COLO668 (cell line): ENCODE results near the gene HRAS.
"Not testable (repeated sequence)": the region's sequence is repeated elsewhere in the genome, so short reads cannot be mapped to it uniquely, and the experiment has no call there.

Experiments used
- DNase-seq: peaks from one replicate; lab custom pipeline; 2025; ENCODE audit not compliant: unreplicated experiment; lab: John Stamatoyannopoulos, UW

Gene HRAS

DNA sequence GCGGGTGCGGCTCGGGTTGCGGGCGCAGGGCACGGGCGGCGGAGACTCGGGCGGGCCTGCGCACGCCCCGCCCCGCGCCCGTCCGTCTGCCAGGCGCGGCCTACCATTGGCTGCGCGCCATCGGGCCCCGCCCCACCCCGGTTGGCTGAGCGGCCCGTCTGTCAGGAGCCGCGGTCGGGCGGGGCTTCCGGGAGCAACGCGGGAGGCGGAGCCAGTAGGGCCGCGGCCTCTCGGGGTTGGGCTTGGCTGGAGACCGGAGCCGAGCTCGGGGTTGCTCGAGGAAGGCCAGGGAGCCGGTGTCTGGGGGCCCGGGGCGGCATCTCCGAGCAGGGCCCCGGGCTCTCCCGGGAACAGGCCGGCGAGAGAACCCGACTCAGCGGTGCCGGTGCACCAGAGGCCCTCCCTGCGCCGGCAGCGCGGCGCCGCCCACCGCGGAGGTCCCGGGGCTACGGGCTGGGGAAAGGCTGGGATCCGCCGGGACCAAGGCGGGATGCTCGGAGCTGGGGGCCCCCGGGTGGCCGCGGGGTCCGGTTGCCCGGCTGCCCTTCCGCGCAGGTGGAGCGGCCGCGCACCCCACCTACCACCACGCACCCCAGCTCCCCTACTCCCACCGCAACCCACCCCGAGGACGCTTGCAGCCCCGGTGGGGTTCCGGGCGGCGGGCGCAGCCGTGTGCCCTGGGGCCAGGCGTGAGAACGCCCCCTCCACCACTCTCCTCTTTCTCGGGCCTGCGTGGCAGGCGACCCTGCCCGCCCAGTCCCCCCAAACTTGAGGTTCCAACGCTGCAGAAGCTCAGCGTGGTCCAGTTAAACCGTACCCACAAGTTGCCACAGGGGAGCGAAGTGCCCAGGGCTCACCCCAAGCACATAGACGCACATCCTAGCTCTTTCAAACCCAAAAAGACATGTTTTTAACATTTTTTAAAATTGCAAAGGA, at the start of gene HRAS:
Gene HRAS (minus strand): TSS at position 58 of the 936 bp plus-strand sequence.
- peak; percentile 83 for DNase-seq

DNA sequence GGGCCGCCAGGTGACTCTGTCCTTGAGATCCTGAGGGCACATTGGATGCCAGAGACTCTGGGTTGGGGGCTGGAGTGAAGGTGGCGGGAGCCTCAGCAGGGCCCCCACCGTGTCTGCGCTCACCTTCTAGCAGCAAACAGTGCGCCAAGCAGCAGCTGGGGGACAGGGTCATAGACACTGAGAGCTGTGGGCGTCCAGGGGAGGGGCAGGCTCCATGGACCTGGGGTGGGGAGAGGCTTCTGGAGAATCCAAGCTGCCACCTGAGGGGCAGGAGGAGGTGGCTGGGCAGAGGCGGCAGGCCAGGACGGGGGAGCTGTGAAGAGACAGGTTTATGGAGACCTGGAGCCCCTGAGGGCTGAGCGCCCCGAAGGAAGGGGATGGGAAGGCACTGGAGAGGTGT, 48.9 kb upstream of the HRAS start:
- no peak for DNase-seq

DNA sequence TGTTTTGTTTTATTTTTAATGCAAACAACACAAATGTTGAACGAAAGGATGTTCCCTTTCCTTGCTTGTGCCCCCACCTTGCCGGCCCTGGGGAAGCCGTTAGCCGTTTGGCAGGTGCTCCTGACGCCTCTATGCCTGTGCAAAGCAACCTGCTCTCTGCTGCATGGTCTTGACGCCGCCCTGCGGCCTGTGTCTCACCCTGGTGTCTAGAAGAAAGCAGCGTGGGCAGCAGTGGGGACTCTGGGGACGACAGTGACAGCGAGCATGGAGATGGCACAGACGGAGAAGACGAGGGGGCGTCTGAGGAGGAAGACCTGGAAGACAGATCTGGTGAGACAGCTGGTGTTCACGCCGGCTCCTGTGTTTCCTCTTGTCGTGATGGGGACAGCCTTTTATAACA, 46.4 kb upstream of the HRAS start:
- no peak for DNase-seq

DNA sequence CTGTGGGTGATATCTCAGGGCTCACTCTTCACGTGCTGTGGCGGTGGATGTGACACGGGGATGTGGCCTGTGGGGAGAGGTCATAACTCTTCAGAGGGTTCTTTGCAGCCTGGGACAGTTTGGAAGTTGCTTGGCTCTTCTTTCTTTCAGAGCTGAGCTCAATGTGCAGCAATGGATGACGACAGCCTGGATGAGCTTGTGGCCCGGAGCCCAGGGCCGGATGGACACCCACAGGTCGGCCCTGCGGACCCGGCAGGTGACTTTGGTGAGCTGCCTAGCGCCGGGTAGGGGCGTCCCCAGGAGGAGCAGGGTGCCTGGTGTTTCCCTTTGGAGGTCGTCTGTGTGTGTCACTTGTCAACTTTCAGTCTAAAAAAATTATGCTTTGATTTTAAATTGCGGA, 46.0 kb upstream of the HRAS start:
- DNase-seq = no peak

DNA sequence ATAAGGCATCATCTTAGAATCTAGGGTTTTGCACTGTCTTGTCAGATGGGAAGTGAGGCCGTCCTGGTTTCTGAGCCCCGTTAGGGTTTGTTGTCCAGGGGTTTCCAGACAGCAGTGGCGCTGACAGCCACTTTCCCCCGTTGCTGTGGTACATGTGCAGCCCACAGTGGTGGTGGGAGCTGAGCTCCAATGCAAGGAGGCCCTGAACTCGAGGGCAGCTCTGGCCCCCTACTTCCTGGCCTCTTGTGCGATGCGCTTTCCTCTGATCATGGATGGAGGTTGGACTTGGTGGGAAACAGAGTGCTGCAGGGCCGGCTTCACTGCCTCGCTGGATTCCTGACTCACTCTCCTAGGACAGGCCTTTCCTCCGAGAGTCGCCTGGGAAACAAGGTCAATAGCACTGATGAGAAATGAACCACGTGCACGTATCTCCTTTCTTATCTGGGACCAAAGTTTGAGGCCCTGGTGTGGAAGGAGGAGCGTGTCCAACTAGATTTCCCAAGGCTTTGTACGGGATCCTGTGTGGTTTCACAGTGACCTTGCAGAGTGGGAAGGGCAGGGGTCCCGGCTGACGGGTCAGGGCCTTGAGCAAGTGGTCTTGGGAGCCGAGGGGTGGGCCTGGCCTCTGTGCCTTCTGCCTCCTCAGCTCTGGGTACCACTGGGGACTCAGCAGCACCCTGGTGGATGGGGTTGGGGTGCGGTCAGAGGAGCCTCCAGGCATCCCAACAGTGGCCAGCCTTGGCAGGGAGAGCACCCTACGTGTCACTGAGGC, 44.6 kb upstream of the HRAS start:
- no peak for DNase-seq

DNA sequence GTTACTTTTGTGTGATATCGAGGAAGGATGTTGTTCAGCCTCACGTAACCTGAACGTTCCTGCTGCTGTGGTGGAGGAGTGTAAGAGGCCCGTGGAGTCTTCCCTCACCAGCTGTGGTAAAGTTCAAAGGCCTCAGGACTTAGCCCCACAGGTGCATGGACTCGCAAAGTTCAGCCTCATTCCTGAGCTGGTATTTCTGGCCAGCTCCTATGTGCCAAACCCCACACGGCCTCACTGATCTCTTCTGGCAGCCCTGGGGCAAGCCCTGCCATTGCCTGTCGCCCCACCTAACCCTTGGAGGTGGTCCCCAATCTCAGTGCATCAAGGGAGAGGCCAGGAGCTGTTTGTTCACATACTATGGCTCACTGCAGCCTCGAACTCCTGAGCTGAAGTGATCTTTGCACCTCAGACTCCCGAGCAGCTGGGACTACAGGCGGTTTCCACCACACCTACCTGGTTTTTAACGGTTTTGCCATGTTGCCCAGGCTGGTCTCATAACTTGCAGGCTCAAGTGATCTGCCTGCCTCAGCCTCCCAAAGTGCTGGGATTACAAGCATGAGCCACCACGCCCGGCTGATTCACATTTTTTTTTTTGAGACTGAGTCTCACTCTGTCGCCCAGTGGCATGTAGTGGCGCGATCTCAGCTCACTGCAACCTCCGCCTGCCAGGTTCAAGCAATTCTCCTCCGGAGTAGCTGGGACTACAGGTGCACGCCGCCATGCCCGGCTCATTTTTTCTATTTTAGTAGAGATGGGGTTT, 43.1 kb upstream of the HRAS start:
- DNase-seq = no peak

DNA sequence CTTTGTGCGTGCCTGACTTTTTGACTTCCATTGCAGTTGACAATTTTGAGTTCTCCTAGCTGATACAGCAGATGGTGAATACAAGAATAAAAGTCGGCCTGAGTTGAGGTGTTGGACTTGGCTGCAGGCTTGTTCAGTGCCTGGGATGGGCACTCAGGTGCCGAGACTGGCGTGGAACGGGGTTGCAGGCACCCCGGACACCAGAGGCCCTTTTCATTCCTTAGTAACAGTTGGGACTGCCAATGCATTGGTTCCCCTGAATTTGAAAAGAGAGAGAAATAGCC, 42.2 kb upstream of the HRAS start:
- DNase-seq = no peak

DNA sequence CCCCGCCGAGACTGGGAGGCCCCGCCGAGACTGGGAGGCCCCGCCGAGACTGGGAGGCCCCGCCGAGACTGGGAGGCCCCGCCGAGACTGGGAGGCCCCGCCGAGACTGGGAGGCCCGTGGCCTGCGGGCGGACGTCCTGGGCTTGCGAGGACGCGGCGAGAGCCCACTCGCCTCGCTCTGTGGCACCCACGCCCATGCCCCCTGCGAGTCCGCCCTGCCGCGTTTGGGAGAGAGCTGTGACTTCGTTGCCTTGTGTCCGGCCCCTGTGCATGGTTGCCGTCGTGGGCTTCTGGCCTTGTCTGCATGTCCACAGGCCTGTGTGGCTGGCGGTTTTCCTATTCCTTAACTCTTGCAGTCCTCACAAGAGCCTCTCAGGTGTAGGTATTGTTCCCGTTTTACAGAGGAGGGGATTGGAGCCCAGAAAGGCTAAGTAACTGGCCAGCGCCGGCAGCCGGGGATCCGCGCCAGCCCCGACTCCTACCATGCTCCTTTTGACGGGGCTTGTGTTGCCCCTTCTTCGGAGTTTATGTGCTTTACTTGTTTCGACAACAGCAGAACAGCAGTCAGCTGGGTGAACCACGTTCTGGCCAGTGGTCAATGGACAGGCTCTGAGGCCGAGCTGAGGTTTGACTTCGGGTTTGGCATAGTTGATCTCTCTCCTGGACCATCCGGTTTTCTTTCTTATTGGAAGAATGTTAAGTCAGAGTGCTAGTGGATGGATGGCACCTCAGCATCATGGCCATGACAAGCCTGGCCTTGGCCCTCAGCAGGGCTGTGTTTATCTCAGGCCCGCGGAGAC, 41.6 kb upstream of the HRAS start:
- DNase-seq = no peak

DNA sequence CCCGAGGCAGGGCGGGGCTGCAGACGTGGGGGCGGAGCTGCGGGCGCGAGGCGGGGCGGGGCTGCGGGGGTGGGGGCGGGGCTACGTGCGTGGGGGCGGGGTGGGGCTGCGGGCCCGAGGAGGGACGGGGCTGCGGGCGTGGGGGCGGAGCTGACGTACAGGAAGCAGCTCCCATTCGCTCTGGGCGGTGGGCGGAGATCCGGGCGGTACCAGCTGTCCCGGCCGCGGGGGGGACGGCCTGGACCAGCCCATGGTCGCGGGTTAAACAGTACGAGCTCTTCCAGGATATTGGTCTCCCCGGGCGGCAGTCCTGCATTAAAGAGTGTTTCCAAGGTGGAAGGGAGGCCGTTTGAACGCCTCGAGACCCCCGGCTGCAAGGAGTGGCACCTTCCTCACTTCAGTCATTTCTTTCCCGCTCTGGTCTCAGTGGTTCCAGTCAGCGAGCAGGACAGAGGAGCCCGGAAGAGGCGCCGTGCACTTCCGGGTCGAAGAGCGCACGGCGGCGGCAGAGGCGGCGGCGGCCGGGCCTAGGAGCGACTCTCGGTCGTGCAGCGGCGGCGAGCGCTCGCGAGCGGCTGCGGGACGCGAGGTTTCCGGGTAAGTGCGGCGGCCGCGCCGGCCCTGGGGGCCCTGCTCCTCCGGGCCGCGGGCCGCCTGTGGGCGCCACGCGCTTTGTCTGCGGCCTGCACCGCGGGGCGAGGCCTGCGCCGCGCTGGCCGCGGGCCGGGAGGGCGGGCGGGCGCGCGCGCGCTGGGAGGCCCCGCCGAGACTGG, 40.8 kb upstream of the HRAS start, which contains the start of gene PHRF1:
Gene PHRF1 (plus strand): TSS at position 475 of the 773 bp plus-strand sequence. CDS start 5,043 bp downstream, outside the sequence.
- DNase-seq = peak; percentile 79

DNA sequence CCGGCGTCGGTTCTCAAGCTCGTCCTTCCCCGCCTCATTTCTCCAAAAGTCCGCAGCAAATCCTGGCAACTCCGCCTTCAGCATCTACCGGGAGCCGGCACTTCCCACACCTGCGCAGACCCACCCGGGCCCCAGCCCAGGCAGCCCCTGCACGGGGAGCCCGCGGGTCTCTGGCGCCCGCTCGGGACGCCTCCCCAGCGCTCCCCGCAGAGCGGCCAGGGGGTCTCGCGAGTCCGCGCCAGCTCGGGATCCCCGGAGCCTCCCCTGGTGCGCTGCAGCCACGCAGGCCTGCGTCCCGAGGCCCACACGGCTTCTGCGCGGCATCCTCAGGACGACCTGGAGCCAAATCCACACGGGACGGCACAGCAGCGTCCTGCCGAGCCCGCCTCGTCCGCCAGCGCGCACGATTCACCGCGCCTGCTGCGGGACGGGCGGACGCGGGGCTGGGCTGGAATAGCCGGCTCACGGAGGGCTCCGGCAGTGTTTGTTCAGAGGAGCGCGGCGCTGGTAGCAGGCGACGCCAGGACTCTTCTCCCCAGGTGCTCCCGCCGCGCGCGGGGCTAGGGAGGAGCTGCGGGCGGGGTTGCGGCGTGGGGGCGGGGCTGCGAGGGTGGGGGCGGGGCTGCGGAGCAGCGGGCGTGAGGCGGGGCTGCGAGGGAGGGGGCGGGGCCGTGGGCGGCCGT, 40.1 kb upstream of the HRAS start:
- peak; percentile 71 for DNase-seq

DNA sequence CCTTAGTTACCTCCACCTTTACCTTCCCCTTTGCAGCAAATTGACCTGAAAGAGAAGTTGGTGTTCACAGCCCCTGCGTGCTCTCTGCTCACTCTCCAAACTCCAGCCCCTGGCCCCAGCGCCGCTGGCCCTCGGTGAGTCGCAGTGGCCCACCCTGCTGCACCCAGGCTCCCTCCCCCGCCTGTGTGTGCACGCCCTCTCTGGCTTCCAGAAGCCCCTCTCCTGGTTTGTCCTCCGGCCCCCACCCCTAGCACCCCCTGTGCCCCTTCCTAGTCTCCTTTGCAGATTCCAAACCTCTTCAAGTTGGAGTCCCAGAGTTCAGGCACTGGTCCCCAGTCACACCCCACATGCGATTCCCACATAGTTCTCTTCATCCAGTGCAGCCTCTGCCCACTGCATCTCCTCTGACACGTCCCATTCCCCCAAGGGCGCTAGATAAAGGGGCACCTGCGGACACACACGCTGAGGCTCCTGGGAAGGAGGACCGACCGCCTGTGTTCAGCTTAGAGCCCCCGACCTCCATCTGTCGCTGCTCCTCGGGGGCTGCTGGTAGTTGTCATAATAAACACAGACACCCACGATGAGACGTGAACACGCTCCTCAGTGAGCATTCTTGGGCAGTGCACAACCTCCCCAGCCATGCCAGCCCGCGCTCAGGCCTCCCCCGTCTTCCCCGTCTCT, 39.4 kb upstream of the HRAS start:
- DNase-seq = no peak

DNA sequence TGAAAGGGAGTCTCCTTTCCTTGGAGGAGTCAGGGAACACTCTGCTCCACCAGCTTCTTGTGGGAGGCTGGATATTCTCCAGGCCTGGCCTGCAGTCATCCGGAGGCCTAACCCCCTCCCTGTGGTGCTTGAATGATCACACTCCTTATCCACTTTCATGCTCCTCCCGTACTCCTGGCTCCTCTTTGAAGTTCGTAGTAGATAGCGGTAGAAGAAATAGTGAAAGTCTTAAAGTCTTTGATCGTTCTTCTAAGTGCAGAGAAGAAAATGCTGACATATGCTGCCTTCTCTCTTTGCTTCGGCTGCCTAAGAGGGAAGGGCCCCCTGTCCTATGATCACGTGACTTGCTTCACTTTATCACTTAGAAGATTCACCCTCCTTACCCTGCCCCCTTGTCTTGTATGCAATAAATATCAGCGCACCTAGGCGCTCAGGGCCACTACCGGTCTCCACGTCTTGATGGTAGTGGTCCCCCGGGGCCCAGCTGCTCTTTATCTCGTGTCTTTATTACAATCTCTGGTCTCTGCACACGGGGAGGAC, 38.7 kb upstream of the HRAS start:
- DNase-seq = not testable (repeated sequence)

DNA sequence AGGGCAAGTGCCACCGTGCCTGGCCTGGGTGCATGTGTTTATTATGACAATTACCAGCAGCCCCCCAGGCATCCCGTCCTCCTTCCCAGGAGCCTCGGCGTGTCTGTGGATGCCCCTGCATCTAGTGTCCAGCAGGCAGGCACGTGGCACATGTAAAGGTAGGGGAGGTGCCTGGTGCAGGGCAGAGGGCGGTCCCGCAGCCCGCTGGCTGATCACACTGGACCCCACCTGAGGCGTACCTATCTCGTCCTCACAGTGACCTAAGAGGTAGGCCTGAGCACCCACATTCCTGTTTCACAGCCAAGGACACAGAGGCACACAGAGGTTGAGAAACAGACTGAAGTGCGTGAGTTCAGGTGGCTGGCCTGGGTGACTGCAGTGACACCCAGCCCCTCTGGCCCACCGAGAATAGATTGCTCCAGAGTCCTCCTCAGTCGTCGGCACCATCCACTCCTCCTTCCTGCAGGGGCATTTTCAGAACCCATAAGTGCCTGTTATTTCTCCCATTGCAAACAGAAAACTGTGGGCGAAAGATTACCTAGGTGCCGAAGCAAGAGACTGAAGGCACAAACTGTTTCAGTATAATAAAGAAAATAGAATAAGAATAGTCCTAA, 37.9 kb upstream of the HRAS start:
- DNase-seq = no peak

DNA sequence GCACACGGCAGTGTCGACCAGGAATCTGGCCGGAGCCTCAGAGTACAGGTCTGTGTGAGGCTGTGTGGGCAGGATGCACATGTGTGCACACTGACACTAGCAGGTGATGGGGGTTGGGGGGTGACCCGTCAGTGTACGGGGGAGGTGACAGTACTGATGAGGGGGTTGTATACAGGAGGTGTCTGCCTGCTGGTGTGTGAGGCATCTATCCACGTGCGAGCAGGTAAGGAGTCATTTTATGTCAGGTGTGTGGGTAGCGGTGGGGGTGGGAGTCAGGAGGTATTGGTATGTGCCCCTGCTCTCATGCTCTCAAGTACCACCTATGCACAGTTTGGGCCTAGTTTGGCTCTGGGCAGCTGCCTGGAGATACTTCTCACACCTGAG, 36.4 kb upstream of the HRAS start:
- no peak for DNase-seq

DNA sequence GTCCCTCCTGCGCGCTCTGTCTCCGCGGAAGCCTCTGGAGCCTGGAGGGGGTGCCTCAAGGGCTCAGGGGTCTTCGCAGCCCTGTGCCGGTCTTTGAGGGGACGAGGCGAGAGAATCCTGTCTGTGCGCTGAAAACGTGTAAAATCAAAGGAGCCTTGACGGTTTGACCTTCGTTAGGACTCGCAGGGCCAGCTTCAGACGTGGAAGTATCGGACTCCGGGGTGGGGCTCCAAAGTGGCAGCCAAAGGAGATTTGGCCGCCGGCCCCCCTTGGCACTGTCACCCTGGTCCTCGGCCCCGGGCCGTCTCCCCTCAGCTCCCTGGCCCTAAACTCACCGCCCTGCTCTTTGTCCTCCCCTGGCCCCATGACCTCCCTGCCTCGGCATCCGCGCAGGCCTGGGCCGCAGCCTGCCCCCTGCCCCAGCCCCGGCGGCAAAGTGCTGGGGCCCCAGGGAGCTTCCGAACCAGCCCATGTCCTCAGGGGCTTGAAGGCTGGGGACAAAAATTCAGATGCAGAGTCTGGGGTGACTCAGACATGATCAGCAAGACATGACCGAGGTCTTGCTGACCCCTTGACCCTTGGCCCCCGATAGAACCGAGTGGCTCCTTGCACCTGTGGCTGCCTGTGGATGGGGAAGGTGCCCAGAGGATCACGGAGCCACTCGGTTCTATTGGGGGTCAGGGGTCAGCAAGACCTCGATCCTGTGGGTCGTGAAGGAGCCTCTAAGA, 33.9 kb upstream of the HRAS start:
- no peak for DNase-seq

DNA sequence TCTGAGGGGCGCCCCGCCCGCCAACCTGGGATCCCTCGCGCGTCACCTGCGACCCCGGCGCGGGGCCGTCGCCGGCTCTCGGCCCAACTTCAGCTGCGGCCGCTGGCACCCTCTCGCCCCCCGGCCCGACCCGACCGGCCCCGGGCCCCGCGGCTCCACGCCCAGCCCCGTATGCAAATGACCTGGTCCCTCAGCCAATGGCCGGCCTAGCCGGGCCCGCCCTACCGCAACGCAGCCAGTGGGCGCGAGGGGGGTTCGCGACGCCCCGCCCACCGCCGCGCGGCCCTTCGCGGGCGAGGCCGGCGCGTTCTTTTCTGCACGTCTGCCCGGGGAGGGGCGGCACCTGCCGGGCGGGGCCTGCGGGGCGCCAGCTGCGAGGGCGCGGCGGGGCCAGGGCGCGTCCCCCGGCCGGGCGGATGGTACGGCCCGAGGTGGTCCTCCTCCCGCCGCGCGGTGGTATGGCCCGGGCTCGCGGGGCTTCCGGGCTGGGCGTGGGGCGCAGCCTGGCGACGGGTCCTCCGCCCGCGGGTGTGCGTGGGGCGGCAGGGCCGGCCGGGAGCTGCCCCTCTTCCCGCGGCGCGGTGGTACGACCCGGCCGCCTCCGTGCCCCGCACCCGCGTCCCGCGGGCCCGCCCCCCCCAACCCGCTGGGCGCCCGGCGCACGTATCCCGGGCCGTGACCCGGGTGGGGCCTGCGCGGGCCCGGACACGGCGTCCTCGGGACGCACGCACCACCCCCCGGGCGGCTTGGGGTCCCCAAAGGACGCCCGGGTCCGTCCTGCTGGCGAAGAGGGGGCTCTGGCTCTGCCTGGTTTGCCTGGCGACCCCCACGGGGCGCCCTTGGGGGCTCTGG, 33.2 kb upstream of the HRAS start:
- DNase-seq = peak; percentile 86
